HepG2 (cell line): Measurements from ENCODE around the gene SAPCD1. TPM values are rescaled to one million over a fixed set of nuclear protein-coding genes. Genes with fewer than 3 reads are reported as not detected.

Experiments used
- DZIP1 ChIP-seq: sonication (generic); formaldehyde crosslinking; IDR thresholded peaks from 2 replicates; pipeline ENCODE4 v1.5.0; 2020; ENCODE audit warnings: mild to moderate bottlenecking, missing genetic modification reagents
- ESRRA ChIP-seq: sonication (generic); formaldehyde crosslinking; IDR thresholded peaks from 2 replicates; pipeline ENCODE4 v1.5.1; 2020; ENCODE audit warnings: mild to moderate bottlenecking, low read depth, missing genetic modification reagents
- FOXO1 ChIP-seq: sonication (generic); formaldehyde crosslinking; IDR thresholded peaks from 2 replicates; pipeline ENCODE4 v1.4.0; 2020; ENCODE audit warnings: missing genetic modification reagents
- KIAA2018 ChIP-seq: sonication (generic); formaldehyde crosslinking; IDR thresholded peaks from 2 replicates; pipeline ENCODE4 v1.5.0; 2020; ENCODE audit warnings: mild to moderate bottlenecking, missing genetic modification reagents, borderline replicate concordance
- MAF1 ChIP-seq: sonication (generic); formaldehyde crosslinking; IDR thresholded peaks from 2 replicates; pipeline ENCODE4 v1.5.0; 2020; ENCODE audit warnings: missing genetic modification reagents, borderline replicate concordance
- TFDP1 ChIP-seq: IDR thresholded peaks from 2 replicates; pipeline ENCODE4 v1.6.1; 2016; ENCODE audit warnings: missing compliant biosample characterization, missing genetic modification reagents, borderline replicate concordance
- ZNF768 ChIP-seq: sonication (generic); formaldehyde crosslinking; IDR thresholded peaks from 2 replicates; pipeline ENCODE4 v1.4.0; 2020; ENCODE audit warnings: missing genetic modification reagents
- polyA plus RNA-seq, 8 experiments: library from polyadenylated mRNA; depleted of rRNA in 3 of 8; stranded (reverse) in 7 of 8; unstranded in 1 of 8; fragments of >200 nt; fragmentation: Illumina TruSeq in 4 of 8; extraction: Trizol in 4 of 8; gene quantifications; 2 replicates each; pipeline versions ENCODE4 v1.2.1 to v1.2.3, GENCODE V29; 2011 to 2016; ENCODE audit warnings: low read depth in 4 of 8, missing spikeins in 1 of 8, mixed read lengths in 1 of 8; ENCODE audit not compliant: insufficient read depth in 1 of 8
- total RNA-seq, 5 experiments: library from RNA; depleted of rRNA; stranded (reverse); fragments of >200 nt; fragmentation: Illumina TruSeq; extraction: Trizol; gene quantifications; 2 replicates each; pipeline ENCODE4 v1.2.3, GENCODE V29; 2016; ENCODE audit warnings: low read depth in 1 of 5

SAPCD1 gene
- total and polyA plus RNA-seq, 2 of the 13 experiments (the other 11 are each of a cell fraction or from before 2014, with no cell fraction given): 2.5 to 3.9 TPM

DNA sequence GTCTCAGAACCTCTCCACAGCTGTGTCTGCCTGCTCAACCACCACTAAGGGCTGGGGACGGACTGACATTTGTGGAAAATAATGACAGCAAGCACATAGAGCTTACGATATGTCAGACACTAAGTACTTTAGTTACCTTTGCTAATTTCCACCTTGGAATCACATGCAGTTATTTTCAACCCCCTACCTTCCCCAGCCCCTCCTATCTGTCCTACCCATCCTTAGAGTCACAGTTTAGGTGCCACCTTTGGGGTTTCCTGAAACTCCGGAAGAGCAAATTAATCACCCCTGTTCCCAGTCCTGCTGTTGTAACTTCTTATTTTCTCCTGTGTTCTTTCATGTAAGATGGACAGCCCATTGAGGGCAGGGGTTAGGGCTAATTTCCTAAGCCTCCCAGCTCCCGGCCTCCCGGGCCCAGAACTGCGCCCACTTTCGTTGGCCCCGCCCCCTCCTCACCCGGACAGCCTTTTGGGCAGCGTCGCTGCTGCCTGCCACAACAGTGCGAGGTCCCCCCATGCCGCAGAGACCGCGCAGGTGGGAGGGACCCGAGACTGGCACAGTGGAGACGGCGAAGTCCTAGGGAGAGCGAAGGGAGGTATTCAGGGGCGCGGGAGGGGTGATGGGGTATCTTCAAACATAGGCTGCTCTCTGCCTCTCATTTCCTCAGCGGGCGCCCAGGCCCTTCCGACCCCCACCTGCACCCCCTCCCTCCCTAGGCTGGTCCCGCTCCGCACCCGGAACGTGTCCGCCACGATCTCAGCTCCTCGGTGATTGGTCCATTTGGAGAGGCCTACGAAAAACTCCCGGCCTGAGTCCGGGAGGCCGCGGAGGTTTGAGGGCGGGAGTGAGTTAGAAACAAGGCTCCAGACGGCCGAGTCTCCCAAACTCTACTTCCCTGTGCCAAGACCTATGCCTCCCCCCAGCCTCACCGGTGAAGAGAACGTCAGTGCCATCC is 34.5 kb upstream of the SAPCD1 start (continued):
- TF ChIP-seq KIAA2018 (no peak), TFDP1 (CRISPR knock-in tag) (no peak), ESRRA (CRISPR knock-in tag) (no peak), DZIP1 (no peak), FOXO1 (CRISPR knock-in tag) (no peak), MAF1 (no peak), ZNF768 (CRISPR knock-in tag) (no peak; the same call in 1 of the 2 replicates)
